Kidney tubule cell (primary cell): ENCODE measurements around the gene PRAC1.

Experiments
- DNase-seq: peaks from one replicate; pipeline ENCODE4 v3.0.0-alpha.2; 2018; ENCODE audit warnings: low spot score

Gene PRAC1

GRCh38 chr17:48722201-48722907 is at the start of gene PRAC1:
PRAC1 (minus strand) TSS chr17:48722518; CDS start chr17:48722392, 126 bp downstream.
- no peak for DNase-seq

GRCh38 chr17:48770954-48771353 is 48.6 kb upstream of the PRAC1 start:
- no peak for DNase-seq

- no peak for DNase-seq
Measured at GRCh38 chr17:48769009-48769675, 46.8 kb upstream of the PRAC1 start.

- no peak for DNase-seq
Measured at GRCh38 chr17:48767263-48767774, 45.0 kb upstream of the PRAC1 start.

- DNase-seq = no peak
Measured at GRCh38 chr17:48761114-48761513, 38.8 kb upstream of the PRAC1 start.

- no peak for DNase-seq
Measured at GRCh38 chr17:48760411-48760810, 38.1 kb upstream of the PRAC1 start.

GRCh38 chr17:48759288-48759687 is 37.0 kb upstream of the PRAC1 start:
- no peak for DNase-seq

GRCh38 chr17:48757524-48757961 is 35.2 kb upstream of the PRAC1 start:
- DNase-seq = peak; percentile 83

GRCh38 chr17:48756830-48757251 is 34.5 kb upstream of the PRAC1 start:
- DNase-seq = no peak

- DNase-seq = no peak
Measured at GRCh38 chr17:48755356-48755755, 33.0 kb upstream of the PRAC1 start.

- DNase-seq = no peak
Measured at GRCh38 chr17:48754500-48755261, 32.4 kb upstream of the PRAC1 start.

GRCh38 chr17:48753794-48754499 is 31.6 kb upstream of the PRAC1 start:
- DNase-seq = peak; percentile 87

- peak; percentile 38 for DNase-seq
Measured at GRCh38 chr17:48752399-48753288, 30.3 kb upstream of the PRAC1 start.

- no peak for DNase-seq
Measured at GRCh38 chr17:48751733-48752398, 29.5 kb upstream of the PRAC1 start.

GRCh38 chr17:48751172-48751571 is 28.9 kb upstream of the PRAC1 start:
- no peak for DNase-seq

- DNase-seq = no peak
Measured at GRCh38 chr17:48749621-48750553, 27.6 kb upstream of the PRAC1 start.

GRCh38 chr17:48748718-48749566 is 26.6 kb upstream of the PRAC1 start:
- no peak for DNase-seq
